Retinal pigment epithelial cell (primary cell): Measurements from ENCODE around the gene RPS6KC1.

Experiments used
- DNase-seq: peaks from one replicate; pipeline ENCODE4 v3.0.0-alpha.2; 2010; ENCODE audit warnings: low read depth
- H3K4me3 ChIP-seq: 2 replicates; pipeline ENCODE4 v1.5.1; 2011; ENCODE audit warnings: mild to moderate bottlenecking, low read length, control low read depth, moderate library complexity
- TF ChIP-seq, protein P1 (sequence below): conservative IDR thresholded peaks from 2 replicates; pipeline ENCODE4 v1.5.1; 2011; ENCODE audit warnings: low read depth, low read length, control low read depth, inconsistent platforms

Gene RPS6KC1

DNA sequence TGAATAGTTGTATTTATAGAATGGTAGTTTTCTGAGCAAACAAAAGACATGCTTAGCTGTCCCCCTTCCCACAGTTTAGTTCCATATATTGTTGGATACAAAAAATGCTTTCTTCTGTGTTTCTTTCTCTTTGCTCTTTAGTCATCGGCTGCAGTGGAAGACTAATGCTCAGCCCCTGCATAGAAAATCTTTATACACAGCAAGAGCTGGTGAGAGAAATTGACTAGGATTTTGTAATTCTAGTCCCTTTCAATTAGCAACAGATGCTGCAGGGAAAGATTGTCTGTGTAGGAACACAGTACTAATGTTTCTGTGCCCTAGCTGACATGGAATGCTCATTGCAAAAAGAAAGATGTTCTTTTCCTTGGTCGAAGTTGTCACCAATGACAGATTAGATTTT lies 200.9 kb downstream of the RPS6KC1 start:
- DNase-seq = no peak
- TF ChIP-seq, protein P1, sequence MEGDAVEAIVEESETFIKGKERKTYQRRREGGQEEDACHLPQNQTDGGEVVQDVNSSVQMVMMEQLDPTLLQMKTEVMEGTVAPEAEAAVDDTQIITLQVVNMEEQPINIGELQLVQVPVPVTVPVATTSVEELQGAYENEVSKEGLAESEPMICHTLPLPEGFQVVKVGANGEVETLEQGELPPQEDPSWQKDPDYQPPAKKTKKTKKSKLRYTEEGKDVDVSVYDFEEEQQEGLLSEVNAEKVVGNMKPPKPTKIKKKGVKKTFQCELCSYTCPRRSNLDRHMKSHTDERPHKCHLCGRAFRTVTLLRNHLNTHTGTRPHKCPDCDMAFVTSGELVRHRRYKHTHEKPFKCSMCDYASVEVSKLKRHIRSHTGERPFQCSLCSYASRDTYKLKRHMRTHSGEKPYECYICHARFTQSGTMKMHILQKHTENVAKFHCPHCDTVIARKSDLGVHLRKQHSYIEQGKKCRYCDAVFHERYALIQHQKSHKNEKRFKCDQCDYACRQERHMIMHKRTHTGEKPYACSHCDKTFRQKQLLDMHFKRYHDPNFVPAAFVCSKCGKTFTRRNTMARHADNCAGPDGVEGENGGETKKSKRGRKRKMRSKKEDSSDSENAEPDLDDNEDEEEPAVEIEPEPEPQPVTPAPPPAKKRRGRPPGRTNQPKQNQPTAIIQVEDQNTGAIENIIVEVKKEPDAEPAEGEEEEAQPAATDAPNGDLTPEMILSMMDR = no peak
- H3K4me3 ChIP-seq = no peak overlapping the region

DNA sequence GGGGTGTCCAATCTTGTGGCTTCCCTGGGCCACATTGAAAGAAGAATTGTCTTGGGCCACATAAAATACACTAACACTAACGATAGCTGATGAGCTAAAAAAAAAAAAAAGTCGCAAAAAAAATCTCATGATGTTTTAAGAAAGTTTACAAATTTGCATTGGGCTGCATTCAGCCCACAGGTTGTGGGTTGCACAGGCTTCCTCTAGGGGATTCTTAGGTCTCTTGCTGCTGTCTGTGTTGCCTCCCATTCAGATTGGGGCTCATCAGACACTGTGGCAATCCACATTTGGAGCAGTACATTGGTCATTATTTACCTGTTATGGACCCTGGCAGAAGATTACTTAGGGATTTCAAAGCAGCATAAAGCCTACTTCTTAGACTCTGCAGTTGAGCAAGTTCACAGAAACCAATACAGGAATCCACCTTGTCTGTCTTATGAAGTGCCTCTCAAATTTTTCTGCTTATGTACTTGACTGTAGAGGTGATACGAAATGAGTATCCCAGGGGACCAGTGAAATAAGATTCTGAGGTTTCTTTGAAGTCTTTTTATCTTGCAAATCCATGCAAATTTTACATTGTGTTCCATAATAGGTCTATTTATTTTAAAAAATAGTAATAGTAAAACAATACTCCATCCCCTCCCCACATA lies 205.5 kb downstream of the RPS6KC1 start:
- TF ChIP-seq, protein P1 = no peak
- no peak for DNase-seq
- no peak overlapping the region for H3K4me3 ChIP-seq

DNA sequence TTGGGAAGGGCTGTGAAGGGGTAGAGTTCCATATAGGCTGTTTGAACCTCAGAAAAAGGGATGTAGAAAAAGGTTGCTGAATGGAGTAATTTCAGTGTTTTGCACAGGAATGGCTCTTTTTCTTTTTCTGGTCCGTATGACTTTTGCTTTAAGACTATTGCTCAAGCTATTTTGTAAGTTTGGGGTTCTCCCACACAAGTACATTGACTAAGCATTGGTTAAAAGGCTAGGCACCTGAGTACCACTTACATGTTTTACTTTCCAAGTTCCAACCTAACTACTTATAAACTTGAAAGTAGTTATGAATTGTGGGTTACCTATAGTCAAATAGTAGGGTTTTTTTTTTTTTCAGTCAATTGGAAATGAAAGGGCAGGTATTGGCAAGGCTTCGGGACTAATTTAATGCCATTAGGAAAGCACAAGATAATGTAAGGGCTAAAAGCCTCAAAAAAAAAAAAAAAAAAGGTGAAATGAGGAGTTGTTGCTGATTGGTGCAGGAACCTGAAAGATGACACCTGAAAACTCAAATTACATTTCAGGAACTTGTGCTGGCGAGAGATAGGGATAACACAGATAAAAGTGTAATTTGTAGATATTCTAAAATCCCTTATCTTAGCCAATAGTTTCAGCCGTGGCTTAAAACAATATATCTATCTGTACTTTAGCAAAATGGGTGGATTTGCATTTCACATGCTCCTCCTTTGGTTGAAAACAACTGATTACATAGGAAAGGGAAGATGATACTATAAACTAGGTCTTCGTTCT lies 209.5 kb downstream of the RPS6KC1 start:
- H3K4me3 ChIP-seq = no peak overlapping the region
- no peak for DNase-seq
- TF ChIP-seq, protein P1 = no peak

DNA sequence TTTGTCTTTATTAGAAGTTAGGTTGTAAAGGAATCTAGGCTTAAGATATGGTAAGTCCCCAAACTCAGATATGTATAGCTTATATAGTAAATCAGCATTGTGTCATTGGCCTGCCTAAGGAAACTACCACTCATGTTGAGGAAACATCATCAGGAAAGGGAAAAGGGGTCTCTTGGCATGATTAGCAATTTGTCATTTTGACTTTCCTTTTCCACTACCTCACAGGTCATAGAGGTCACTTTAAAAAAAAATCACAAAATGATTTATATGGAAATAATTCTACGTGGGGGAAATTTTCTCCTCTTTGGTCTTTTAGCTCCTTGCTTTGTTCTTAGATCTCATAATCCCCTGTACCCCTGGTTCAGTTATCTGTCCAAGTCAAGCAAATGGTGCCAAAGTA lies 213.5 kb downstream of the RPS6KC1 start:
- DNase-seq = no peak

DNA sequence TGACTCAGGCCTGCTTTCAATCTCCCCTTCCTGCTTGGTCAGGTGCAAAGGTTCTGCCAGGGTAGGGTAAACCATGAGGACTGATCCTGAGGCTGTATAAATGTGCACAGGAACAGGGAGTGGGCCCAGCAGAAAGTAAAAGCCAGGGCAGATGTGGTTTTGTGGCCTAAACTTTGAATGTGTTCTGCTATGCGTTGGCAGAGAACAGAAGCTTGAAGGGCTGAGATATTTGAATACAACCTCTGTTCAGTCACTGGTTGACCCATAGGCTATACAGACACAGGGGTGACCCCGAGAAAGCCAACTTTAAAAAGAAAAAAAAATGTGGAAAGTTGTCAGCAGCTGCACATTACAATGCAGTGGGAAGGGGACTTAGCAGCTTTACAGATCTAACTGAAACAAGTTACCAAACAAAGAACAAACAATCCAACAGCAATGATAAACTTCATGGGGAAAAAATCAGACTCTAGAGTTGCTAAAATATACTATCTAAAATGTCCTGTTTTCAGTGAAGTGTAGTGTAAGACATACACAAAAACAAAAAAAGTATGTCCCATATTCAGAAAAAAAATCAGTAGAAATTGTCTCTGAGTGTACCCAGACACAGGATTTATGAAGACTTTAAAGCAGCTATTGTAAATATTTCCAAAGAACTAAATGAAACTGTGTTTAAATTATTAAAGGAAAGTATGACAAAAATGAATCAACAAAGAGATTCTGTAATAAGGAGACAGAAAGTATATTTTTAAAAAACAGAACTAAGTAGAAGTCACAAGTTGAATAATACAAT lies 216.1 kb downstream of the RPS6KC1 start:
- TF ChIP-seq, protein P1 = no peak
- no peak for DNase-seq

More for the DNA sequence above, 213.5 kb downstream of the RPS6KC1 start:
- TF ChIP-seq, protein P1 = no peak
- H3K4me3 ChIP-seq = no peak overlapping the region

DNA sequence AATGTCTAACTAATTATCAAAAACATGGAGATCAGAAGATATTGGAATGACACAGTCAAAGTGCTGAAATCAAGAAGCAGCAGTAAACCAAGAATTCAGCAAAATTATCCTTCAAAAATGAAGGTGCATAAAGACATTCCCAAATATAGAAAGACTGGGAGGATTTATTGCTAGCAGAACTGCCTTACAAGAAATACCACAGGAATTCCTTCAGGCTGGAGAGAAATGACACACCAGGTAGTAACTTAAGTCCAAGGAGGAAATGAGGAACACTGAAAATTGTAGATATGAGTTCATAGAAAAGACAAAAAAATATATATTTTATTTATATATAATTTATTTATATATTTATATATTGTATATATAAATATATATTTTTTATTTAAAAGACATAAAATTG lies 217.2 kb downstream of the RPS6KC1 start:
- TF ChIP-seq, protein P1 = no peak
- DNase-seq = no peak

More for the DNA sequence above, 216.1 kb downstream of the RPS6KC1 start:
- H3K4me3 ChIP-seq = no peak overlapping the region

More for the DNA sequence above, 217.2 kb downstream of the RPS6KC1 start:
- no peak overlapping the region for H3K4me3 ChIP-seq
